H9 (cell line): ENCODE measurements around the gene APOA1. TPM values are rescaled to one million over a fixed set of nuclear protein-coding genes. Genes with fewer than 3 reads are reported as not detected.

Source experiments
- DNase-seq: peaks from one replicate; pipeline ENCODE4 v3.0.0-alpha.2; 2017
- H2AFZ ChIP-seq: one replicate; pipeline ENCODE4 v1.6.1; 2013; ENCODE audit warnings: mild to moderate bottlenecking, low read length, control low read depth, moderate library complexity
- H2AK5ac ChIP-seq: 2 replicates; pipeline ENCODE4 v1.6.1; 2013; ENCODE audit warnings: low read length, control low read depth, mixed read lengths; ENCODE audit not compliant: insufficient read length
- H2BK120ac ChIP-seq: one replicate; pipeline ENCODE4 v1.6.1; 2013; ENCODE audit warnings: low read depth, mild to moderate bottlenecking, low read length, control low read depth, inconsistent platforms; ENCODE audit not compliant: poor library complexity, severe bottlenecking
- H2BK12ac ChIP-seq: 2 replicates; pipeline ENCODE4 v1.6.1; 2013; ENCODE audit warnings: low read length, control low read depth, mixed read lengths, low read depth; ENCODE audit not compliant: insufficient read length
- H2BK15ac ChIP-seq: 2 replicates; pipeline ENCODE4 v1.6.1; 2013; ENCODE audit warnings: low read depth, low read length, control low read depth
- H2BK20ac ChIP-seq: one replicate; pipeline ENCODE4 v1.6.1; 2013; ENCODE audit warnings: low read depth, mild to moderate bottlenecking, low read length, control low read depth, inconsistent platforms; ENCODE audit not compliant: poor library complexity, severe bottlenecking
- H2BK5ac ChIP-seq: 2 replicates; pipeline ENCODE4 v1.6.1; 2013; ENCODE audit warnings: low read length, control low read depth, mixed read lengths; ENCODE audit not compliant: insufficient read length
- H3K14ac ChIP-seq: 2 replicates; pipeline ENCODE4 v1.6.1; 2013; ENCODE audit warnings: low read length, control low read depth; ENCODE audit not compliant: insufficient read depth
- H3K18ac ChIP-seq: 2 replicates; pipeline ENCODE4 v1.6.1; 2013; ENCODE audit warnings: low read depth, mild to moderate bottlenecking, mixed read lengths, low read length, control low read depth; ENCODE audit not compliant: insufficient read length
- H3K23ac ChIP-seq: 2 replicates; pipeline ENCODE4 v1.6.1; 2013; ENCODE audit warnings: low read length, control low read depth, mixed read lengths, low read depth; ENCODE audit not compliant: insufficient read length
- H3K23me2 ChIP-seq: 2 replicates; pipeline ENCODE4 v1.6.1; 2013; ENCODE audit warnings: low read depth, mild to moderate bottlenecking, mixed read lengths, low read length, control low read depth; ENCODE audit not compliant: insufficient read length, poor library complexity, severe bottlenecking
- H3K27ac ChIP-seq: 2 replicates; pipeline ENCODE4 v1.5.1; 2013; ENCODE audit warnings: low read length, control low read depth, mixed read lengths, low read depth; ENCODE audit not compliant: insufficient read length
- H3K27me3 ChIP-seq: 2 replicates; pipeline ENCODE4 v1.6.1; 2013; ENCODE audit warnings: low read length, control low read depth, inconsistent platforms; ENCODE audit not compliant: insufficient read depth
- H3K4ac ChIP-seq: 2 replicates; pipeline ENCODE4 v1.6.1; 2013; ENCODE audit warnings: low read depth, mild to moderate bottlenecking, control low read depth, inconsistent platforms, low read length, moderate library complexity
- H3K4me1 ChIP-seq: 2 replicates; pipeline ENCODE4 v1.6.1; 2013; ENCODE audit warnings: low read length, control low read depth, inconsistent platforms; ENCODE audit not compliant: insufficient read depth
- H3K4me2 ChIP-seq: 2 replicates; pipeline ENCODE4 v1.6.1; 2013; ENCODE audit warnings: low read length, control low read depth, mixed read lengths; ENCODE audit not compliant: insufficient read length, insufficient read depth
- H3K56ac ChIP-seq: 2 replicates; pipeline ENCODE4 v1.6.1; 2013; ENCODE audit warnings: low read depth, mild to moderate bottlenecking, mixed read lengths, low read length, control low read depth; ENCODE audit not compliant: insufficient read length
- H3K79me1 ChIP-seq: 2 replicates; pipeline ENCODE4 v1.6.1; 2013; ENCODE audit warnings: low read depth, mild to moderate bottlenecking, moderate library complexity, low read length, control low read depth, inconsistent platforms; ENCODE audit not compliant: insufficient read depth, poor library complexity, severe bottlenecking
- H3K79me2 ChIP-seq: 2 replicates; pipeline ENCODE4 v1.6.1; 2013; ENCODE audit warnings: low read length, control low read depth, inconsistent platforms; ENCODE audit not compliant: insufficient read depth
- H3K9ac ChIP-seq: 2 replicates; pipeline ENCODE4 v1.6.1; 2013; ENCODE audit warnings: low read length, control low read depth, mixed read lengths; ENCODE audit not compliant: insufficient read length; ENCODE audit errors: extremely low read depth
- H3K9me3 ChIP-seq: one replicate; pipeline ENCODE4 v1.6.1; 2013; ENCODE audit warnings: low read depth, low read length, inconsistent platforms; ENCODE audit not compliant: control insufficient read depth
- H3T11ph ChIP-seq: one replicate; pipeline ENCODE4 v1.6.1; 2013; ENCODE audit warnings: mild to moderate bottlenecking, low read length, control low read depth, inconsistent platforms
- H4K20me1 ChIP-seq: one replicate; pipeline ENCODE4 v1.6.1; 2013; ENCODE audit not compliant: control insufficient read depth, insufficient read length, insufficient read depth
- H4K5ac ChIP-seq: 2 replicates; pipeline ENCODE4 v1.6.1; 2013; ENCODE audit warnings: low read depth, mild to moderate bottlenecking, mixed read lengths, low read length, control low read depth; ENCODE audit not compliant: insufficient read length
- H4K8ac ChIP-seq: replicated peaks from 2 replicates; pipeline ENCODE4 v1.6.1; 2013; ENCODE audit warnings: low read length, control low read depth, mixed read lengths, low read depth; ENCODE audit not compliant: insufficient read length
- H4K91ac ChIP-seq: 2 replicates; pipeline ENCODE4 v1.6.1; 2013; ENCODE audit warnings: low read depth, mild to moderate bottlenecking, moderate library complexity, mixed read lengths, low read length, control low read depth; ENCODE audit not compliant: insufficient read length
- H3K27ac Mint-ChIP-seq, 3 experiments: 2 replicates in 2 of 3; 3 replicates in 1 of 3; pipeline ENCODE4 v1.8.0; 2020 to 2021; ENCODE audit warnings: mixed read lengths in 3 of 3, mild to moderate bottlenecking in 1 of 3, moderate library complexity in 1 of 3
- H3K27me3 Mint-ChIP-seq: 2 replicates; pipeline ENCODE4 v1.8.0; 2021; ENCODE audit warnings: low read depth, mild to moderate bottlenecking, moderate library complexity, mixed read lengths
- H3K36me3 Mint-ChIP-seq, 3 experiments: 2 replicates in 2 of 3; 3 replicates in 1 of 3; pipeline ENCODE4 v1.8.0; 2020 to 2021; ENCODE audit warnings: low read depth in 3 of 3, mixed read lengths in 3 of 3; ENCODE audit not compliant: insufficient read depth in 1 of 3
- H3K4me1 Mint-ChIP-seq, 2 experiments: 2 replicates each; pipeline ENCODE4 v1.8.0; 2020; ENCODE audit warnings: mixed read lengths in 2 of 2
- H3K4me3 Mint-ChIP-seq, 2 experiments: 2 replicates in 1 of 2; 3 replicates in 1 of 2; pipeline ENCODE4 v1.8.0; 2020 to 2021; ENCODE audit warnings: mild to moderate bottlenecking in 2 of 2, mixed read lengths in 2 of 2, moderate library complexity in 1 of 2
- H3K9me3 Mint-ChIP-seq, 2 experiments: 2 replicates in 1 of 2; 3 replicates in 1 of 2; pipeline ENCODE4 v1.8.0; 2020; ENCODE audit warnings: mild to moderate bottlenecking in 2 of 2, mixed read lengths in 2 of 2, moderate library complexity in 1 of 2
- WGBS: extraction: QIAGEN DNeasy Blood & Tissue Kit; methylation state at CpG from one replicate; pipeline ENCODE4 v1.1.7; 2013; ENCODE audit warnings: missing lambda C conversion rate, low lambda C conversion rate, mixed read lengths; ENCODE audit not compliant: insufficient read length; ENCODE audit errors: extremely low coverage; 5-methylcytosine and 5-hydroxymethylcytosine counted together
- long read RNA-seq: library from polyadenylated mRNA; unstranded; transcript quantifications from one replicate; pipeline ENCODE4 v2.0.0, GENCODE V29; 2020
- total RNA-seq: library from RNA; stranded (reverse); gene quantifications from 2 replicates; pipeline ENCODE4 v1.2.1, GENCODE V29; 2021
- TF ChIP-seq, protein P1 (sequence below): fragments of 200-600 bp; sonication (generic); conservative IDR thresholded peaks from 3 replicates; pipeline ENCODE4 v1.8.0; 2021; ENCODE audit warnings: antibody characterized with exemption, mild to moderate bottlenecking

The APOA1 gene
- 0.68 and 0.79 TPM in 2 replicates for total RNA-seq
- long read RNA-seq, partial matches to known transcripts: 0 of 2 reads
- long read RNA-seq, other reads (novel, unspliced or antisense): 1 of 2 reads

DNA sequence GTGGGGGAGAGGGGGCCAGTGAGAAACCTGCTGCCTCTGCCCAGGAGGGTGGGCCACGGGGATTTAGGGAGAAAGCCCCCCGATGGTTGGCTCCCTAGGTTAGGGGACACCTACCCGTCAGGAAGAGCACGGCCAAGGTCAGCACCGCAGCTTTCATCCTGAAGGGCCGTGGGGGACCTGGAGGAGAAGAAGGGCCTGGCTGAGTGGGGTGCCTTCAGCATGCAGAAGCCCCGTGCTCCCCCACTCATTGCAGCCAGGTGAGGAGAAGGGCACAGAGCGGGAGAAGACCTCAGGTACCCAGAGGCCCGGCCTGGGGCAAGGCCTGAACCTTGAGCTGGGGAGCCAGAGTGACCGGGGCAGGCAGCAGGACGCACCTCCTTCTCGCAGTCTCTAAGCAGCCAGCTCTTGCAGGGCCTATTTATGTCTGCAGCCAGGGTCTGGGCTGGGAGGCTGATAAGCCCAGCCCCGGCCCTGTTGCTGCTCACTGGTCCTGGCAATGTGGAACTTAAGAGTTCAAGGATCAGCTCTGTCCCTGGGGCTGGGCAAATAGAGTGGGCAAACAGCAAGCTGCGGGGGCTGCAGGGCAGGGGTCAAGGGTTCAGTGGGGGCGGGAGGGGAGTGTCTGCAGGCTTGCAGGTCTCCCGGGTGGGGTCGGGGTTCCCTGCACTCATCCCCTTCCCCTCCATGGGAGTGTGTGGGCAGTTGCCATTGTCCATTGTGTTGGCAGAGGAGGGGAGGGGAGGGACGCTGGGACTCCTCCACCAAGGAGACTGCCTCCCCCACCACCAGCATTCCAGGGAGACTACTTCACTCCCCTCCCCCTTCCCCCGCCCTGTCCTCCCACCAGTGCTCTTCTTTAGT, at the start of gene APOA1:
Gene APOA1, minus strand, starts transcription at position 392 of the 861 bp plus-strand sequence. Its CDS starts 235 bp downstream, at position 157.
- no peaks in the 10 kb centered on the region for H3K9me3 ChIP-seq
- no peak within 1 kb of the TSS for H3K4ac ChIP-seq
- WGBS: no CpG with 5 or more reads among the region's 19 CpGs
- H2BK120ac ChIP-seq: no peak within 1 kb of the TSS
- no peak for DNase-seq
- no peak within 1 kb of the TSS for H3K18ac ChIP-seq
- no peak within 1 kb of the TSS; the same call in 1 of the 2 replicates for H3K14ac ChIP-seq
- H3K23me2 ChIP-seq: peaks cover 6% of the 10 kb centered on the region
- H2BK12ac ChIP-seq: no peak within 1 kb of the TSS
- H4K8ac ChIP-seq: no peak within 1 kb of the TSS
- no peak within 1 kb of the TSS for H2BK20ac ChIP-seq
- TF ChIP-seq, protein P1, sequence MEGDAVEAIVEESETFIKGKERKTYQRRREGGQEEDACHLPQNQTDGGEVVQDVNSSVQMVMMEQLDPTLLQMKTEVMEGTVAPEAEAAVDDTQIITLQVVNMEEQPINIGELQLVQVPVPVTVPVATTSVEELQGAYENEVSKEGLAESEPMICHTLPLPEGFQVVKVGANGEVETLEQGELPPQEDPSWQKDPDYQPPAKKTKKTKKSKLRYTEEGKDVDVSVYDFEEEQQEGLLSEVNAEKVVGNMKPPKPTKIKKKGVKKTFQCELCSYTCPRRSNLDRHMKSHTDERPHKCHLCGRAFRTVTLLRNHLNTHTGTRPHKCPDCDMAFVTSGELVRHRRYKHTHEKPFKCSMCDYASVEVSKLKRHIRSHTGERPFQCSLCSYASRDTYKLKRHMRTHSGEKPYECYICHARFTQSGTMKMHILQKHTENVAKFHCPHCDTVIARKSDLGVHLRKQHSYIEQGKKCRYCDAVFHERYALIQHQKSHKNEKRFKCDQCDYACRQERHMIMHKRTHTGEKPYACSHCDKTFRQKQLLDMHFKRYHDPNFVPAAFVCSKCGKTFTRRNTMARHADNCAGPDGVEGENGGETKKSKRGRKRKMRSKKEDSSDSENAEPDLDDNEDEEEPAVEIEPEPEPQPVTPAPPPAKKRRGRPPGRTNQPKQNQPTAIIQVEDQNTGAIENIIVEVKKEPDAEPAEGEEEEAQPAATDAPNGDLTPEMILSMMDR: no peak
- no peak within 1 kb of the TSS for H3K23ac ChIP-seq
- no peaks in the 10 kb centered on the region for H3K79me1 ChIP-seq
- H3K79me2 ChIP-seq: no peaks in the 10 kb centered on the region
- H3K4me2 ChIP-seq: no peak within 1 kb of the TSS
- no peaks in the 10 kb centered on the region for H3K4me1 ChIP-seq
- H3K56ac ChIP-seq: no peak within 1 kb of the TSS
- H3K4me1 Mint-ChIP-seq: peaks cover 39 to 43% of the 10 kb centered on the region in 2 experiments
- no peak within 1 kb of the TSS for H3K27ac ChIP-seq
- no peaks in the 10 kb centered on the region; a peak in 1 of 7 replicates for H3K36me3 Mint-ChIP-seq
- H4K91ac ChIP-seq: no peak within 1 kb of the TSS
- no peak within 1 kb of the TSS for H3T11ph ChIP-seq
- peak within 1 kb of the TSS in 1 of 3 experiments; percentile 53; a peak in 3 of 7 replicates for H3K27ac Mint-ChIP-seq
- no peaks in the 10 kb centered on the region for H3K27me3 ChIP-seq
- no peak within 1 kb of the TSS for H3K9ac ChIP-seq
- H3K9me3 Mint-ChIP-seq: no peaks in the 10 kb centered on the region
- peaks cover 19% of the 10 kb centered on the region for H3K27me3 Mint-ChIP-seq
- H4K5ac ChIP-seq: no peak within 1 kb of the TSS
- H2AK5ac ChIP-seq: no peak within 1 kb of the TSS
- H3K4me3 Mint-ChIP-seq: peak within 1 kb of the TSS in 1 of 2 experiments; percentile 12; a peak in 1 of 5 replicates
- H2BK5ac ChIP-seq: no peak within 1 kb of the TSS
- no peak within 1 kb of the TSS for H2AFZ ChIP-seq
- no peaks in the 10 kb centered on the region for H4K20me1 ChIP-seq
- no peak within 1 kb of the TSS for H2BK15ac ChIP-seq
